SU-DHL-6 (cell line): ENCODE measurements around the gene CXCL12.

Experiments
- H2AFZ ChIP-seq: fragments of 200-600 bp; sonication (generic); 2 replicates; pipeline ENCODE4 v1.6.1; 2014; ENCODE audit warnings: low read depth, mild to moderate bottlenecking, moderate library complexity, mixed read lengths, antibody characterized with exemption, low read length; ENCODE audit not compliant: severe bottlenecking
- H3F3A ChIP-seq: fragments of 200-600 bp; shearing (Covaris generic); 2 replicates; pipeline ENCODE4 v1.6.0; 2016; ENCODE audit warnings: antibody characterized with exemption, mild to moderate bottlenecking; ENCODE audit not compliant: insufficient read depth
- H3K27ac ChIP-seq: fragments of 200-600 bp; sonication (generic); 2 replicates; pipeline ENCODE4 v1.5.1; 2016; ENCODE audit warnings: low read depth, mild to moderate bottlenecking, low read length, moderate library complexity, mixed read lengths
- H3K27me3 ChIP-seq: fragments of 200-600 bp; sonication (generic), shearing (Covaris generic); 2 replicates; pipeline ENCODE4 v1.6.0; 2014; ENCODE audit warnings: mild to moderate bottlenecking, low read length
- H3K36me3 ChIP-seq: fragments of 200-600 bp; sonication (generic); 2 replicates; pipeline ENCODE4 v1.6.1; 2014; ENCODE audit warnings: mild to moderate bottlenecking, low read length, mixed read lengths
- H3K4me2 ChIP-seq: fragments of 300-600, 200-600 bp; shearing (Covaris generic), sonication (generic); 2 replicates; pipeline ENCODE4 v1.6.0; 2014; ENCODE audit warnings: low read length, low read depth, mild to moderate bottlenecking; ENCODE audit not compliant: poor library complexity, severe bottlenecking
- H3K4me3 ChIP-seq: fragments of 200-600 bp; sonication (generic); 2 replicates; pipeline ENCODE4 v1.5.1; 2014; ENCODE audit warnings: antibody characterized with exemption, low read length, mild to moderate bottlenecking, mixed read lengths; ENCODE audit not compliant: insufficient read depth, poor library complexity, severe bottlenecking
- H3K79me2 ChIP-seq: fragments of 200-600 bp; sonication (generic); 2 replicates; pipeline ENCODE4 v1.6.1; 2014; ENCODE audit warnings: mild to moderate bottlenecking, low read length, moderate library complexity; ENCODE audit not compliant: insufficient read depth
- H3K9ac ChIP-seq: fragments of 200-600 bp; sonication (generic); 2 replicates; pipeline ENCODE4 v1.7.0; 2014; ENCODE audit warnings: mild to moderate bottlenecking, low read length
- H3K9me2 ChIP-seq: fragments of 200-600 bp; sonication (generic); replicated peaks from 2 replicates; pipeline ENCODE4 v1.6.1; 2014; ENCODE audit warnings: low read length; ENCODE audit not compliant: insufficient read depth
- H3K9me3 ChIP-seq: fragments of 200-600 bp; sonication (generic); 2 replicates; pipeline ENCODE4 v1.6.1; 2014; ENCODE audit warnings: low read length, mixed read lengths; ENCODE audit not compliant: insufficient read depth
- H4K20me1 ChIP-seq: fragments of 200-600 bp; sonication (generic); 2 replicates; pipeline ENCODE4 v1.6.1; 2014; ENCODE audit warnings: low read depth, mild to moderate bottlenecking, antibody characterized with exemption, low read length, moderate library complexity, mixed read lengths
- EZH2phosphoT487 ChIP-seq: fragments of 200-600 bp; sonication (generic), shearing (Covaris generic); conservative IDR thresholded peaks from 2 replicates; pipeline ENCODE4 v1.6.1; 2018; ENCODE audit warnings: mild to moderate bottlenecking, antibody characterized with exemption, low read length, moderate library complexity, mixed read lengths
- TF ChIP-seq, protein P1 (sequence below): fragments of 200-600 bp; sonication (generic); IDR thresholded peaks from one replicate; pipeline ENCODE4 v1.5.1; 2017; ENCODE audit warnings: antibody characterized with exemption, mild to moderate bottlenecking, low read length, moderate library complexity; ENCODE audit not compliant: insufficient read depth, poor library complexity, severe bottlenecking

Gene CXCL12

GRCh38 chr10:44337081-44337480 lies 47.8 kb downstream of the CXCL12 start:
- Histone ChIP-seq H3K27me3 (no peaks in the 10 kb centered on the region), H3K4me2 (no peak overlapping the region), H2AFZ (no peak overlapping the region), H3K9me3 (no peaks in the 10 kb centered on the region), H3K4me3 (no peak overlapping the region), H4K20me1 (no peaks in the 10 kb centered on the region), H3K9me2 (no peaks in the 10 kb centered on the region), H3K27ac (no peak overlapping the region), H3K36me3 (no peaks in the 10 kb centered on the region), H3K79me2 (no peaks in the 10 kb centered on the region), H3F3A (no peaks in the 10 kb centered on the region), H3K9ac (no peak overlapping the region)
- TF ChIP-seq, protein P1, sequence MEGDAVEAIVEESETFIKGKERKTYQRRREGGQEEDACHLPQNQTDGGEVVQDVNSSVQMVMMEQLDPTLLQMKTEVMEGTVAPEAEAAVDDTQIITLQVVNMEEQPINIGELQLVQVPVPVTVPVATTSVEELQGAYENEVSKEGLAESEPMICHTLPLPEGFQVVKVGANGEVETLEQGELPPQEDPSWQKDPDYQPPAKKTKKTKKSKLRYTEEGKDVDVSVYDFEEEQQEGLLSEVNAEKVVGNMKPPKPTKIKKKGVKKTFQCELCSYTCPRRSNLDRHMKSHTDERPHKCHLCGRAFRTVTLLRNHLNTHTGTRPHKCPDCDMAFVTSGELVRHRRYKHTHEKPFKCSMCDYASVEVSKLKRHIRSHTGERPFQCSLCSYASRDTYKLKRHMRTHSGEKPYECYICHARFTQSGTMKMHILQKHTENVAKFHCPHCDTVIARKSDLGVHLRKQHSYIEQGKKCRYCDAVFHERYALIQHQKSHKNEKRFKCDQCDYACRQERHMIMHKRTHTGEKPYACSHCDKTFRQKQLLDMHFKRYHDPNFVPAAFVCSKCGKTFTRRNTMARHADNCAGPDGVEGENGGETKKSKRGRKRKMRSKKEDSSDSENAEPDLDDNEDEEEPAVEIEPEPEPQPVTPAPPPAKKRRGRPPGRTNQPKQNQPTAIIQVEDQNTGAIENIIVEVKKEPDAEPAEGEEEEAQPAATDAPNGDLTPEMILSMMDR, result no peak
- TF ChIP-seq EZH2phosphoT487, result no peak

GRCh38 chr10:44335330-44336021 lies 49.4 kb downstream of the CXCL12 start:
- H3K27me3 ChIP-seq, result no peaks in the 10 kb centered on the region
- H3K9me2 ChIP-seq, result no peaks in the 10 kb centered on the region
- H3K27ac ChIP-seq, result no peak overlapping the region
- no peaks in the 10 kb centered on the region for H3K79me2 ChIP-seq
- H3K36me3 ChIP-seq, result no peaks in the 10 kb centered on the region
- H3K4me3 ChIP-seq, result no peak overlapping the region
- H2AFZ ChIP-seq, result no peak overlapping the region
- H3K9me3 ChIP-seq, result no peaks in the 10 kb centered on the region
- TF ChIP-seq, protein P1, result no peak
- TF ChIP-seq EZH2phosphoT487, result no peak
- H3K9ac ChIP-seq, result no peak overlapping the region
- H3F3A ChIP-seq, result no peaks in the 10 kb centered on the region
- no peaks in the 10 kb centered on the region for H4K20me1 ChIP-seq
- H3K4me2 ChIP-seq, result no peak overlapping the region

DNA sequence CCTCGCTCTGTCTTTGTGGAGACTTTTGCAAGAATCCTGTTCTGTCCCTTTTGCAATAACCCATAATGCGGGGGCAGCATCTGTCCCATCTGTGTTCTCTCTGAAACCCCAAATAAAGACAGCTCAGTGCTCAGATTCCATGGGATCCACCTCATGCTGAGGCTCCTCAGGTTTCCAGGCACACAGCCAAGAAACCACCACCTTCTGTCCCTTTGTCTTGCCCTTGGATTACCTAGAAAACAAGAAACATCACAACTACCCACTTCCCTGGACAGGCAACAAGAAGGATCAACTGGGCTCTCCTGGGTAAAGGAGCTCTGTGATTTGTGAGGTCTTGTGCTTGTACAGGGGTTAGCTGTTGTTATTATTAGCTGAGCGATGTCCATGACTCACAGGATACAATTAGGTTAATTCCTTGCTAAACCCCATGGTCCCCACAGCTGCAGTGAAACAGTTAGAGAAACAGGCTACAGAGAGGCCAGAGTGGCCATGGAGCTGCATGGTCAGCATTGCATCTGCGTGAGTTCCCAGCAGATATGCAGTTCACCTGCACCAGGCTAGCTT lies 50.2 kb downstream of the CXCL12 start:
- H2AFZ ChIP-seq, result no peak overlapping the region
- H3K4me2 ChIP-seq, result no peak overlapping the region
- H3K4me3 ChIP-seq, result no peak overlapping the region
- H3K79me2 ChIP-seq, result no peaks in the 10 kb centered on the region
- no peaks in the 10 kb centered on the region for H3K9me2 ChIP-seq
- no peak overlapping the region for H3K9ac ChIP-seq
- H4K20me1 ChIP-seq, result no peaks in the 10 kb centered on the region
- H3K27me3 ChIP-seq, result no peaks in the 10 kb centered on the region
- H3F3A ChIP-seq, result no peaks in the 10 kb centered on the region
- no peaks in the 10 kb centered on the region for H3K9me3 ChIP-seq
- H3K27ac ChIP-seq, result no peak overlapping the region
- TF ChIP-seq EZH2phosphoT487, result no peak
- TF ChIP-seq, protein P1, result no peak
- H3K36me3 ChIP-seq, result no peaks in the 10 kb centered on the region
